ENCODE data around the gene NF1. TPM values are rescaled to one million over a fixed set of nuclear protein-coding genes. Genes with fewer than 3 reads are reported as not detected.

NF1 gene
- total and polyA plus RNA-seq, 2 donors (not counting 1 experiment from before 2014, with no cell fraction given) = 10.8 to 27.7 TPM

DNA sequence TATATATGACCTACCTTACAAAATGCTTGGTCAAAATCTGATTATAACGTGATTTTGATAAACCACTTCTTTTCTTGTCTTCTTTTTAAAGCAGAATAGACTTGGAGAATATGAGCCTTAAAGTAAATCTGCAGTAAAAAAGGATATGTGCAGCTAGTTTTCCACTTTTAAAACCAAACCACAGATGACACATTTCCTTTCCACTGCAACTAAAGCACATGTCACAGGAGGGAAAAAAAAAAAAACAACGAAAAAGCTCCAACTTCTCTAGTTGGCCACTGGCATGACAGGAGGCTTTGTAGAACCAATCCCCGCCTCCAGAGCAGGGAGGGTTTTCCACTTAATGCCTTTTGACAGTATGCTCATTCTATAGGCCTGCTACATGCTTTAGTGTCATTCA is 226.7 kb downstream of the NF1 start, which contains the start of gene EVI2A:
Gene EVI2A (minus strand): TSS at position 142 of the 400 bp plus-strand sequence. CDS start 2,609 bp downstream, outside the sequence.
- Histone ChIP-seq H3K27me3 (replicated peaks in 1 of 4; ENCODE audit: control extremely low read depth in 1 of 4, control insufficient read depth in 3 of 4, insufficient read depth in 4 of 4, low read length in 3 of 4) (no peaks in the 10 kb centered on the region), H4K20me1 (ENCODE audit: control insufficient read depth, insufficient read depth, low read length, poor library complexity, severe bottlenecking) (no peaks in the 10 kb centered on the region), H3K9me3 (ENCODE audit: control extremely low read depth in 1 of 3, control insufficient read depth in 2 of 3, insufficient read depth in 1 of 3, low read length in 2 of 3) (no peaks in the 10 kb centered on the region), H3K9ac (ENCODE audit: low read length) (peak within 1 kb of the TSS; percentile 76), H2AFZ (ENCODE audit: insufficient read depth, low read depth, low read length, poor library complexity, severe bottlenecking) (peak within 1 kb of the TSS; percentile 40), H3K36me3 (replicated peaks in 1 of 2; ENCODE audit: control extremely low read depth in 1 of 2, control insufficient read depth in 1 of 2, extremely low read depth in 1 of 2, insufficient read depth in 2 of 2, low read length in 1 of 2) (peaks cover 0 to 5% of the 10 kb centered on the region in 2 experiments), H3K4me2 (replicated peaks; ENCODE audit: low read depth, low read length, poor library complexity, severe bottlenecking) (peak within 1 kb of the TSS; percentile 79), H3K27ac (ENCODE audit: low read length in 2 of 2) (peak within 1 kb of the TSS; percentile 40 to 91), H3K4me1 (ENCODE audit: control insufficient read depth in 2 of 2, insufficient read depth in 2 of 2, low read length in 2 of 2) (peaks cover 19 to 32% of the 10 kb centered on the region in 2 donors), H3K79me2 (ENCODE audit: control insufficient read depth, insufficient read depth, low read length) (peaks cover 49% of the 10 kb centered on the region), H3K4me3 (ENCODE audit: control extremely low read depth in 1 of 5, extremely low read depth in 1 of 5, insufficient read depth in 1 of 5, low read depth in 2 of 5, low read length in 4 of 5) (peak within 1 kb of the TSS; percentile 40 to 98 (median 69))
- Mint-ChIP-seq H3K27me3 (no peaks in the 10 kb centered on the region), H3K4me1 (peaks cover 37% of the 10 kb centered on the region), H3K4me3 (peak within 1 kb of the TSS; percentile 87), H3K27ac (peak within 1 kb of the TSS; percentile 69), H3K9me3 (ENCODE audit: insufficient read depth) (no peaks in the 10 kb centered on the region)
- ATAC-seq (ENCODE audit: low read depth) (peak; percentile 71), DNase-seq (peak; percentile 81)
- intact Hi-C loops (cut with micrococcal nuclease) = loop anchor here (2.0 kb wide), 2 partner anchors 51 to 169 kb away; no protein-coding TSS in a partner anchor
- TF ChIP-seq, protein P1, sequence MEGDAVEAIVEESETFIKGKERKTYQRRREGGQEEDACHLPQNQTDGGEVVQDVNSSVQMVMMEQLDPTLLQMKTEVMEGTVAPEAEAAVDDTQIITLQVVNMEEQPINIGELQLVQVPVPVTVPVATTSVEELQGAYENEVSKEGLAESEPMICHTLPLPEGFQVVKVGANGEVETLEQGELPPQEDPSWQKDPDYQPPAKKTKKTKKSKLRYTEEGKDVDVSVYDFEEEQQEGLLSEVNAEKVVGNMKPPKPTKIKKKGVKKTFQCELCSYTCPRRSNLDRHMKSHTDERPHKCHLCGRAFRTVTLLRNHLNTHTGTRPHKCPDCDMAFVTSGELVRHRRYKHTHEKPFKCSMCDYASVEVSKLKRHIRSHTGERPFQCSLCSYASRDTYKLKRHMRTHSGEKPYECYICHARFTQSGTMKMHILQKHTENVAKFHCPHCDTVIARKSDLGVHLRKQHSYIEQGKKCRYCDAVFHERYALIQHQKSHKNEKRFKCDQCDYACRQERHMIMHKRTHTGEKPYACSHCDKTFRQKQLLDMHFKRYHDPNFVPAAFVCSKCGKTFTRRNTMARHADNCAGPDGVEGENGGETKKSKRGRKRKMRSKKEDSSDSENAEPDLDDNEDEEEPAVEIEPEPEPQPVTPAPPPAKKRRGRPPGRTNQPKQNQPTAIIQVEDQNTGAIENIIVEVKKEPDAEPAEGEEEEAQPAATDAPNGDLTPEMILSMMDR (IDR thresholded peaks at IDR 0.05) = no peak
- no peak for TF ChIP-seq EZH2 (IDR thresholded peaks at IDR 0.05; ENCODE audit: borderline replicate concordance, insufficient read depth, low read depth, low read length, poor library complexity, severe bottlenecking)
- CTCF ChIA-PET = interaction anchor here (1.0 to 3.1 kb wide), 2 partner anchors 8 to 52 kb away, joined by 3 to 22 read pairs; no protein-coding TSS in a partner anchor
- no CpG with 5 or more reads among the region's 3 CpGs for whole genome bisulfite sequencing (ENCODE audit: insufficient coverage)
- POLR2A ChIA-PET = interaction anchor here (1.0 to 1.1 kb wide), 2 partner anchors 11 to 13 kb away, joined by 6 read pairs; no protein-coding TSS in a partner anchor

DNA sequence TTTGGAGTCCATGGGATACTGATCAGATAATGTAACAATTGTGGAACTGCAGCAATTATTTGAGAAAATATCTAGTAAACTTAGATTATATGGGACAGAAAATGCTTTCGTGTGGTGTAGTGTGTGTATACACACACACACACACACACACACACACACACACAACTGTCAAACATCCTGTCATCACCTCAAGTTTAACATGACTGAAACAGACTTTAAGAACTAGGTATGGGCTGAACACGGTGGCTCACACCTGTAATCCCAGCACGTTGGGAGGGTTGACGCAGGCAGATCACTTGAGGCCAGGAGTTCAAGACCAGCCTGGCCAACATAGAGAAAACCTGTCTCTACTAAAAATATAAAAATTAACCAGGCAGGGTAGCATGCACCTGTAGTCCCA is 227.2 kb downstream of the NF1 start:
- H3K79me2 ChIP-seq (ENCODE audit: control insufficient read depth, insufficient read depth, low read length) = peaks cover 44% of the 10 kb centered on the region
- Mint-ChIP-seq H3K27ac (peak overlapping the region; percentile 69), H3K4me1 (peaks cover 33% of the 10 kb centered on the region), H3K27me3 (no peaks in the 10 kb centered on the region), H3K4me3 (peak overlapping the region; percentile 87), H3K9me3 (ENCODE audit: insufficient read depth) (no peaks in the 10 kb centered on the region)
- peak overlapping the region; percentile 76 for H3K9ac ChIP-seq (ENCODE audit: low read length)
- TF ChIP-seq EZH2 (IDR thresholded peaks at IDR 0.05; ENCODE audit: borderline replicate concordance, insufficient read depth, low read depth, low read length, poor library complexity, severe bottlenecking) = no peak
- TF ChIP-seq, protein P1 (IDR thresholded peaks at IDR 0.05) = no peak
- peak overlapping the region in 1 of 2 donors; percentile 91 for H3K27ac ChIP-seq (ENCODE audit: low read length in 2 of 2)
- ATAC-seq (ENCODE audit: low read depth) (no peak), DNase-seq (no peak)
- H4K20me1 ChIP-seq (ENCODE audit: control insufficient read depth, insufficient read depth, low read length, poor library complexity, severe bottlenecking) = no peaks in the 10 kb centered on the region
- peak overlapping the region; percentile 79 for H3K4me2 ChIP-seq (replicated peaks; ENCODE audit: low read depth, low read length, poor library complexity, severe bottlenecking)
- CTCF ChIA-PET = interaction anchor here (1.0 to 3.1 kb wide), 2 partner anchors 9 to 52 kb away, joined by 3 to 22 read pairs; no protein-coding TSS in a partner anchor
- no peaks in the 10 kb centered on the region for H3K27me3 ChIP-seq (replicated peaks in 1 of 4; ENCODE audit: control extremely low read depth in 1 of 4, control insufficient read depth in 3 of 4, insufficient read depth in 4 of 4, low read length in 3 of 4)
- intact Hi-C loops (cut with micrococcal nuclease) = loop anchor here (2.0 kb wide), 3 partner anchors 13 to 169 kb away; no protein-coding TSS in a partner anchor
- peak overlapping the region; percentile 40 for H2AFZ ChIP-seq (ENCODE audit: insufficient read depth, low read depth, low read length, poor library complexity, severe bottlenecking)
- H3K36me3 ChIP-seq (replicated peaks in 1 of 2; ENCODE audit: control extremely low read depth in 1 of 2, control insufficient read depth in 1 of 2, extremely low read depth in 1 of 2, insufficient read depth in 2 of 2, low read length in 1 of 2) = peaks cover 0 to 5% of the 10 kb centered on the region in 2 experiments
- 59% methylated on average over 2 of the region's 4 CpGs for WGBS (ENCODE audit: insufficient coverage)
- H3K4me3 ChIP-seq (ENCODE audit: control extremely low read depth in 1 of 5, extremely low read depth in 1 of 5, insufficient read depth in 1 of 5, low read depth in 2 of 5, low read length in 4 of 5) = peak overlapping the region in 2 of 5 experiments; percentile 69 to 81
- H3K4me1 ChIP-seq (ENCODE audit: control insufficient read depth in 2 of 2, insufficient read depth in 2 of 2, low read length in 2 of 2) = peaks cover 14 to 27% of the 10 kb centered on the region in 2 donors
- H3K9me3 ChIP-seq (ENCODE audit: control extremely low read depth in 1 of 3, control insufficient read depth in 2 of 3, insufficient read depth in 1 of 3, low read length in 2 of 3) = no peaks in the 10 kb centered on the region
- POLR2A ChIA-PET = interaction anchor here (0.7 to 1.1 kb wide), 3 partner anchors 12 to 185 kb away, joined by 6 read pairs; no protein-coding TSS in a partner anchor
